ENCODE measurements around the gene FRMD4B. TPM values are rescaled to one million over a fixed set of nuclear protein-coding genes. Genes with fewer than 3 reads are reported as not detected.
A peak's percentile ranks its signal among the peaks of the same experiment; 100 is the strongest.

FRMD4B gene
- total RNA-seq, result 10 to 100 TPM; 39.5 to 71.0 (median 56.0) TPM

- TF ChIP-seq CTCF (IDR thresholded peaks at IDR 0.05), result no peak
- ATAC-seq (ENCODE audit: low FRiP score) (peak; percentile 93), DNase-seq (ENCODE audit: low spot score) (no peak)
Observed at GRCh38 chr3:69385723-69386555, at the start of gene FRMD4B. Gene FRMD4B, minus strand, starts transcription at chr3:69386088. Its CDS starts 99 bp downstream, at chr3:69385989.

- DNase-seq (ENCODE audit: low spot score) (no peak), ATAC-seq (ENCODE audit: low FRiP score) (no peak)
- TF ChIP-seq CTCF (IDR thresholded peaks at IDR 0.05), result no peak
Observed at GRCh38 chr3:69433969-69434325, 48.1 kb upstream of the FRMD4B start.

- no peak for ATAC-seq (ENCODE audit: low FRiP score)
- no peak for TF ChIP-seq CTCF (IDR thresholded peaks at IDR 0.05)
Observed at GRCh38 chr3:69433121-69433968, 47.5 kb upstream of the FRMD4B start.

GRCh38 chr3:69428657-69429255 is 42.9 kb upstream of the FRMD4B start:
- no peak for TF ChIP-seq CTCF (IDR thresholded peaks at IDR 0.05)
- ATAC-seq (ENCODE audit: low FRiP score) (peak; percentile 76), DNase-seq (ENCODE audit: low spot score) (no peak)

More at GRCh38 chr3:69433121-69433968, 47.5 kb upstream of the FRMD4B start:
- no peak for DNase-seq (ENCODE audit: low spot score)

GRCh38 chr3:69426967-69427304 is 41.0 kb upstream of the FRMD4B start:
- ATAC-seq (ENCODE audit: low FRiP score) (no peak), DNase-seq (ENCODE audit: low spot score) (no peak)
- no peak for TF ChIP-seq CTCF (IDR thresholded peaks at IDR 0.05)

- DNase-seq (ENCODE audit: low spot score) (no peak), ATAC-seq (ENCODE audit: low FRiP score) (no peak)
- no peak for TF ChIP-seq CTCF (IDR thresholded peaks at IDR 0.05)
Observed at GRCh38 chr3:69426291-69426966, 40.5 kb upstream of the FRMD4B start.

All from omental fat pad (tissue), 4 donors.